H1 (cell line): Measurements from ENCODE around the gene PRR12. TPM values are rescaled to one million over a fixed set of nuclear protein-coding genes. Genes with fewer than 3 reads are reported as not detected.

Source experiments
- HDAC2 ChIP-seq, 2 experiments: fragments of 300-600 bp in 1 of 2; sonication (generic) in 1 of 2; IDR thresholded peaks; 2 replicates each; pipeline ENCODE4 v1.6.1; 2011 to 2012; ENCODE audit warnings: low read depth in 2 of 2, low read length in 2 of 2, mild to moderate bottlenecking in 2 of 2, moderate library complexity in 2 of 2, borderline replicate concordance in 1 of 2, inconsistent platforms in 1 of 2
- HDAC6 ChIP-seq: IDR thresholded peaks from one replicate; pipeline ENCODE4 v1.7.1; 2012; ENCODE audit warnings: low read depth, mild to moderate bottlenecking, inconsistent platforms, low read length, moderate library complexity
- polyA plus RNA-seq, 7 experiments: library from polyadenylated mRNA; depleted of rRNA in 3 of 7; stranded (reverse) in 5 of 7; unstranded in 2 of 7; fragments of >200 nt in 5 of 7; fragments of 200-250 nt in 2 of 7; gene quantifications; 1 replicate in 5 of 7; 2 replicates in 1 of 7; 4 replicates in 1 of 7; pipeline versions ENCODE4 v1.2.1 to v1.2.3, GENCODE V29; 2011 to 2013; ENCODE audit warnings: missing spikeins in 2 of 7, mixed read lengths in 2 of 7
- total RNA-seq: library from RNA; stranded (reverse); fragmentation: NEBNext Ultra II Directional; extraction: Animal tissue kit (Norgen Biotek cat#: 25700); gene quantifications from 2 replicates; pipeline ENCODE4 v1.2.1, GENCODE V29; 2021

The PRR12 gene
- total and polyA plus RNA-seq, 2 of the 8 experiments (the other 6 are each of a cell fraction or from before 2014, with no cell fraction given) = 2.5 to 59.4 TPM

GRCh38 chr19:49664171-49665035, 73.4 kb downstream of the PRR12 start (continued):
- TF ChIP-seq HDAC2 (IDR thresholded peaks at IDR 0.05; ENCODE audit: borderline replicate concordance in 1 of 2, low read depth in 2 of 2, low read length in 2 of 2) = no peak
- TF ChIP-seq HDAC6 = no peak
